HG02759 (cell line): ENCODE results near the gene TBATA.

Experiments used
- ATAC-seq: cut with Tn5 transposase; IDR thresholded peaks from one replicate; pipeline ENCODE4 v1.9.1; 2021; ENCODE audit warnings: mild to moderate bottlenecking, moderate library complexity; ENCODE audit not compliant: unreplicated experiment

TBATA gene

DNA sequence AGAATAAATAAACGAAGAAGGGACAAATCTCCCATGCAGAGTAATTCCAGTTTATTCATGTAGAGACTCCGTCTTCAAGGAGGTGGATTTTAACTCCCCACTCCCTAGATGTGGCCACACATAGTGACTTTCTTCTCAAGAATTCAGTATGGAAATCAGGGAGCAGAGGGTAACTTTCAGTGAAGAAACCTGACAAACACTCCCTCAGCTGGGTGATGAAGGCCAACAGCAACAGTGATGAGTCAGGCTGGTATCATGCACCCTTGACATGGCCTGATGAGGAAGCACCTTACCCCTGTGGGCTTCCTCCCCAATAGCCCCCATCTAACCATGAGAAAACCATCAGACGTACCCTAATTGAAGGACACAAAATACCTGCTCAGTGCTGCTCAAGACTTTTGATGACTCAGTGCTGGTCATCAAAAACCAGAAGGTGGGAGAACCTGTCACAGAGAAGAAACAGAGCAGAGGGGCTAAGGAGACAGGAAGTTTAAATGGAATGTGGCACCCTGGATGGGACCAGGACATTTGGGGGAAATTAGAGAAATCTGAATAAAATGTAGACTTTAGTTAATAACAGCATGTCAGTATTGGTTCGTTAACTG is 62.3 kb downstream of the TBATA start:
- ATAC-seq = no peak
